ENCODE measurements around the gene BAAT. TPM values are rescaled to one million over a fixed set of nuclear protein-coding genes. Genes with fewer than 3 reads are reported as not detected.

The BAAT gene
- total RNA-seq, 1 experiment from 2014 or later: 0.25 TPM

GRCh38 chr9:101419863-101420262, 35.1 kb upstream of the BAAT start:
- Histone ChIP-seq H3K36me3 (ENCODE audit: control insufficient read depth in 1 of 2, insufficient read depth in 2 of 2, low read length in 2 of 2) (no peaks in the 10 kb centered on the region), H3K27ac (ENCODE audit: low read depth, low read length) (no peak overlapping the region), H3K79me2 (ENCODE audit: insufficient read depth, low read length) (no peaks in the 10 kb centered on the region), H3K4me3 (replicated peaks in 1 of 2; ENCODE audit: low read depth in 1 of 2, low read length in 2 of 2) (no peak overlapping the region), H3K4me2 (ENCODE audit: low read length) (no peak overlapping the region), H2AFZ (ENCODE audit: low read depth, low read length, poor library complexity, severe bottlenecking) (no peak overlapping the region), H4K20me1 (ENCODE audit: insufficient read depth) (no peaks in the 10 kb centered on the region), H3K4me1 (ENCODE audit: control insufficient read depth in 1 of 2, insufficient read depth in 2 of 2, low read length in 2 of 2) (no peaks in the 10 kb centered on the region), H3K9ac (ENCODE audit: low read length) (no peak overlapping the region), H3K9me2 (ENCODE audit: insufficient read depth) (no peaks in the 10 kb centered on the region), H3K27me3 (ENCODE audit: insufficient read depth, low read length) (peaks cover 10% of the 10 kb centered on the region; the same call in 1 of the 2 replicates), H3K9me3 (ENCODE audit: control insufficient read depth in 1 of 2, insufficient read depth in 1 of 2, low read depth in 1 of 2, low read length in 2 of 2) (no peaks in the 10 kb centered on the region)
- BruUV-seq (replicated peaks): no TSS peak
- ChIA-PET POLR2A (interaction anchor here (1.5 kb wide), 1 partner anchor 21 kb away, joined by 3 read pairs; the partner anchor contains the start of genes MRPL50 and ZNF189), RAD21 (ENCODE audit: low non-redundant PET in 1 of 2, low total read pairs in 2 of 2, uncharacterized antibody in 2 of 2, unreplicated experiment in 2 of 2) (no interaction called here), CTCF (no interaction called here)
- DNase-seq (ENCODE audit: low read depth, low spot score): no peak
- ATAC-seq: no peak
- intact Hi-C loops (cut with micrococcal nuclease): no loop called here
- no peak for TF ChIP-seq ZFX (IDR thresholded peaks at IDR 0.05)
- TF ChIP-seq CTCF (IDR thresholded peaks at IDR 0.05 in 2 of 3, conservative IDR thresholded peaks at IDR 0.05 in 1 of 3; ENCODE audit: borderline replicate concordance in 1 of 3, insufficient read depth in 1 of 3, low read depth in 2 of 3, low read length in 2 of 3): no peak
- TF ChIP-seq SRF (IDR thresholded peaks at IDR 0.05; ENCODE audit: low read depth): no peak
- TF ChIP-seq SIN3A (IDR thresholded peaks at IDR 0.05; ENCODE audit: low read depth): no peak
- TF ChIP-seq MAX (IDR thresholded peaks at IDR 0.05): no peak
- TF ChIP-seq EZH2 (IDR thresholded peaks at IDR 0.05): no peak
